Measurements from ENCODE around the gene STOX2. TPM values are rescaled to one million over a fixed set of nuclear protein-coding genes. Genes with fewer than 3 reads are reported as not detected.

STOX2 gene, protein sequence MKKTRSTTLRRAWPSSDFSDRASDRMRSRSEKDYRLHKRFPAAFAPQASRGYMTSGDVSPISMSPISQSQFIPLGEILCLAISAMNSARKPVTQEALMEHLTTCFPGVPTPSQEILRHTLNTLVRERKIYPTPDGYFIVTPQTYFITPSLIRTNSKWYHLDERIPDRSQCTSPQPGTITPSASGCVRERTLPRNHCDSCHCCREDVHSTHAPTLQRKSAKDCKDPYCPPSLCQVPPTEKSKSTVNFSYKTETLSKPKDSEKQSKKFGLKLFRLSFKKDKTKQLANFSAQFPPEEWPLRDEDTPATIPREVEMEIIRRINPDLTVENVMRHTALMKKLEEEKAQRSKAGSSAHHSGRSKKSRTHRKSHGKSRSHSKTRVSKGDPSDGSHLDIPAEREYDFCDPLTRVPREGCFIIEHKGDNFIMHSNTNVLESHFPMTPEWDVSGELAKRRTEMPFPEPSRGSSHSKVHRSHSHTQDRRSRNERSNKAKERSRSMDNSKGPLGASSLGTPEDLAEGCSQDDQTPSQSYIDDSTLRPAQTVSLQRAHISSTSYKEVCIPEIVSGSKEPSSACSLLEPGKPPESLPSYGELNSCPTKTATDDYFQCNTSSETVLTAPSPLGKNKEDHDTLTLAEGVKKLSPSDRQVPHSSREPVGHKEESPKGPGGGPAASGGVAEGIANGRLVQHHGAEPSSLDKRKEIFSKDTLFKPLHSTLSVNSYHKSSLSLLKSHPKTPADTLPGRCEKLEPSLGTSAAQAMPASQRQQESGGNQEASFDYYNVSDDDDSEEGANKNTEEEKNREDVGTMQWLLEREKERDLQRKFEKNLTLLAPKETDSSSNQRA (N-terminal part only)
- total RNA-seq (under 1 TPM in 1 of 2 donors, not detected in 1; 0.37 TPM), total RNA-seq (0 to 0.93 reads per million in 2 donors)

DNA sequence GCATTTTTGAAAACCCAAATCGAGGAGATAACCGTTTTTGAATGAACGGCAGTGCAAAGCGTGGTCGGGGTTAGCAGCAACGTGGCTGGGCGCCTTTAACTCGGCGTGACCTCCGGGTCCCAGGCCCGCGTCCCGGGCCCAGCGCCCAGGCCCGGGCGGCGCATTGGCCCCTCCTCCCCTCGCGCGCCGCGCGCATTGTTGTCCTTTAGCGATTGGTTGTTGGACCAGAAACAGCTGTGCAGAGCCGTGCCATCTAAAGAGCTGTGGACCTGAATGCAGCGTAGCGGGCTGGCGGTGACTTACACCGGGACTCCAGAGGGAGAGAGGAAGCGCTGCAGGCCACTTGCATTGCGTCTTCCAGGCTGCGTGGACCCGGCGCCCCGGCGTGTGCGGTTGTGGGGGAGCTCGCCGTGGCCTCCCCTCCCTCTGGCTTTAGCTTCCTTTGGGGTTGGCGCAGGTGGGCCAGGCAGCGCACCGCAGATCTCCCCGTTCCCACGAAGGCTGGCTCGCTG, at the start of gene STOX2:
Gene STOX2 (plus strand): TSS at position 227 of the 512 bp plus-strand sequence. CDS start 1,484 bp downstream, outside the sequence.
- ATAC-seq (no peak), DNase-seq (no peak)
- Mint-ChIP-seq H3K27me3 (peaks cover 50% of the 10 kb centered on the region), H3K4me3 (peak within 1 kb of the TSS; percentile 31), H3K4me1 (peaks cover 2% of the 10 kb centered on the region), H3K36me3 (ENCODE audit: low read depth) (peaks cover 3% of the 10 kb centered on the region), H3K27ac (no peak within 1 kb of the TSS)
- H3K9me3 ChIP-seq (ENCODE audit: control insufficient read depth, low read length, poor library complexity, severe bottlenecking): no peaks in the 10 kb centered on the region

GRCh38 chr4:183855323-183856190, 49.5 kb upstream of the STOX2 start:
- no peak overlapping the region for H3K4me3 Mint-ChIP-seq
- no peak overlapping the region for H3K27ac Mint-ChIP-seq
- H3K36me3 Mint-ChIP-seq (ENCODE audit: low read depth): no peaks in the 10 kb centered on the region
- H3K4me1 Mint-ChIP-seq: no peaks in the 10 kb centered on the region
- no peak for ATAC-seq
- no peak for DNase-seq
- H3K27me3 Mint-ChIP-seq: peaks cover 46% of the 10 kb centered on the region
- no peaks in the 10 kb centered on the region for H3K9me3 ChIP-seq (ENCODE audit: control insufficient read depth, low read length, poor library complexity, severe bottlenecking)

- H3K27me3 Mint-ChIP-seq: peaks cover 55% of the 10 kb centered on the region
Observed at GRCh38 chr4:183857040-183857439, 48.1 kb upstream of the STOX2 start.

GRCh38 chr4:183858011-183858615, 47.0 kb upstream of the STOX2 start:
- Mint-ChIP-seq H3K27ac (no peak overlapping the region), H3K4me3 (no peak overlapping the region), H3K27me3 (peaks cover 55% of the 10 kb centered on the region), H3K4me1 (no peaks in the 10 kb centered on the region), H3K36me3 (ENCODE audit: low read depth) (no peaks in the 10 kb centered on the region)
- DNase-seq (no peak), ATAC-seq (no peak)
- no peaks in the 10 kb centered on the region for H3K9me3 ChIP-seq (ENCODE audit: control insufficient read depth, low read length, poor library complexity, severe bottlenecking)

More at GRCh38 chr4:183857040-183857439, 48.1 kb upstream of the STOX2 start:
- Mint-ChIP-seq H3K4me1 (no peaks in the 10 kb centered on the region), H3K36me3 (ENCODE audit: low read depth) (no peaks in the 10 kb centered on the region), H3K4me3 (no peak overlapping the region), H3K27ac (no peak overlapping the region)
- no peaks in the 10 kb centered on the region for H3K9me3 ChIP-seq (ENCODE audit: control insufficient read depth, low read length, poor library complexity, severe bottlenecking)
- ATAC-seq (no peak), DNase-seq (no peak)

- ATAC-seq: no peak
- no peak for DNase-seq
- H3K9me3 ChIP-seq (ENCODE audit: control insufficient read depth, low read length, poor library complexity, severe bottlenecking): no peaks in the 10 kb centered on the region
- no peak overlapping the region for H3K27ac Mint-ChIP-seq
- no peak overlapping the region for H3K4me3 Mint-ChIP-seq
- H3K4me1 Mint-ChIP-seq: no peaks in the 10 kb centered on the region
- H3K36me3 Mint-ChIP-seq (ENCODE audit: low read depth): no peaks in the 10 kb centered on the region
- H3K27me3 Mint-ChIP-seq: peaks cover 59% of the 10 kb centered on the region
Observed at GRCh38 chr4:183860119-183860518, 45.0 kb upstream of the STOX2 start.

DNA sequence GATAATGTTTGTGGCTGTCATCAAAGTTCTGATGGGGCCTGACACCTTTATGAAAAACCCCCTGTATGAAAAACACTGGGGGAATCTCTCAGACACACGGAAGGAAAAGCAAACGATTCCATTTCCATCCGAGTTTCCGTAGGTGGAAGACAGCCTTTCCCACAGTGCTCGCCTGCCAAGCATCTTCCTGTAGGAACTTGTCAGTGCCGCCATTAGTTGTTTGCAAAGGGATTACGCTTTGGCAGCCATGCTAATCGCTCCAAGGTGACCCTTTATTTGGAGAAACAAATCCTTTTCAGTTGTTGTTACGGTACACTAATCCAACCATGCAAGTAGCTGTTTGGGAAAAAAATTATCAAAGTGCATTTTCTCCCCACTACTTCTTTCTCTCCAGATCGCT, 44.4 kb upstream of the STOX2 start:
- DNase-seq: no peak
- no peak overlapping the region for H3K27ac Mint-ChIP-seq
- no peak for ATAC-seq
- peaks cover 59% of the 10 kb centered on the region for H3K27me3 Mint-ChIP-seq
- H3K9me3 ChIP-seq (ENCODE audit: control insufficient read depth, low read length, poor library complexity, severe bottlenecking): no peaks in the 10 kb centered on the region
- no peak overlapping the region for H3K4me3 Mint-ChIP-seq
- no peaks in the 10 kb centered on the region for H3K36me3 Mint-ChIP-seq (ENCODE audit: low read depth)
- H3K4me1 Mint-ChIP-seq: no peaks in the 10 kb centered on the region

DNA sequence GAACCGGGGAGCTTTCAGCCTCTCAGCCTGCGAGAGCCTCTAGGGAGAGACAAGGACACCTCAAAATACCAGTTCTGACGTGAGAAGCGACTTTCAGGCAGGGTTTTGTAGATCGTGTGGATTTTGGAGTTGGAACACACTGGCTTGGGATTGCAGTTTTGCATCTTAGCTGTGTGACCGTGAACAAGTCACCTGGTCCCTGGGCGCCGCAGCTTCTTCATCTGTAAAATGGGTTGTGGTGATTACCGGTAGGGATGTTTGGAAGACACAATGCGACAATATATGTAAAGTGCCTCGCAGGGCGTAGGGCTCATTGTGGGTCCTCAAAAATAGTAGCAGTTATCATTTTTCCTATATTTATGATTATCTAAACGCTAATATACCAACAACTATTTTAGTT, 43.7 kb upstream of the STOX2 start:
- H3K9me3 ChIP-seq (ENCODE audit: control insufficient read depth, low read length, poor library complexity, severe bottlenecking): no peaks in the 10 kb centered on the region
- ATAC-seq: no peak
- DNase-seq: no peak
- Mint-ChIP-seq H3K4me1 (no peaks in the 10 kb centered on the region), H3K27ac (no peak overlapping the region), H3K27me3 (peaks cover 59% of the 10 kb centered on the region), H3K36me3 (ENCODE audit: low read depth) (no peaks in the 10 kb centered on the region), H3K4me3 (no peak overlapping the region)

GRCh38 chr4:183863155-183863825, 41.8 kb upstream of the STOX2 start:
- H3K4me1 Mint-ChIP-seq: no peaks in the 10 kb centered on the region
- no peaks in the 10 kb centered on the region for H3K9me3 ChIP-seq (ENCODE audit: control insufficient read depth, low read length, poor library complexity, severe bottlenecking)
- H3K4me3 Mint-ChIP-seq: no peak overlapping the region
- H3K27me3 Mint-ChIP-seq: peaks cover 60% of the 10 kb centered on the region
- H3K27ac Mint-ChIP-seq: no peak overlapping the region
- H3K36me3 Mint-ChIP-seq (ENCODE audit: low read depth): no peaks in the 10 kb centered on the region
- DNase-seq: no peak
- no peak for ATAC-seq

DNA sequence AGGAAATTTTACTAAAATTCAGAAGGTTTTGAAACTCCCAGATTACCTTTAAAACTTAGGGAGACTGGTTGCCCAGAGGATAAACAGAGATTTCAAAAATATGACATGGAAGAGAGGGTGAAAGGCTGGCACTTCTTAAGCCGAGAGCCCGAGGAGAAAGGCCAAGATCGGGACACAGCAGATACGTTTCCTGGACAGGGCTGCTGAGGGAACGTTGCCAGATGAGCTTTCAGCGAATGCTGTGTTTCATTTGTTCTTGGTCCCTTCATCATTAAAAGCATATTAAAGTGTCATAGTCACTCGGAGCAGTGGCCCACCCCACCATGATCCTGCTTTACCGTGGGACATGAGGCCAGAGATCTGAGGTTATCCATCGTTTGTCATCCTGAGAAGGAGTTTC, 37.9 kb upstream of the STOX2 start:
- DNase-seq (no peak), ATAC-seq (no peak)
- H3K27me3 Mint-ChIP-seq: peaks cover 45% of the 10 kb centered on the region
- no peak overlapping the region for H3K27ac Mint-ChIP-seq
- no peaks in the 10 kb centered on the region for H3K9me3 ChIP-seq (ENCODE audit: control insufficient read depth, low read length, poor library complexity, severe bottlenecking)
- H3K4me1 Mint-ChIP-seq: no peaks in the 10 kb centered on the region
- H3K4me3 Mint-ChIP-seq: no peak overlapping the region
- H3K36me3 Mint-ChIP-seq (ENCODE audit: low read depth): no peaks in the 10 kb centered on the region

DNA sequence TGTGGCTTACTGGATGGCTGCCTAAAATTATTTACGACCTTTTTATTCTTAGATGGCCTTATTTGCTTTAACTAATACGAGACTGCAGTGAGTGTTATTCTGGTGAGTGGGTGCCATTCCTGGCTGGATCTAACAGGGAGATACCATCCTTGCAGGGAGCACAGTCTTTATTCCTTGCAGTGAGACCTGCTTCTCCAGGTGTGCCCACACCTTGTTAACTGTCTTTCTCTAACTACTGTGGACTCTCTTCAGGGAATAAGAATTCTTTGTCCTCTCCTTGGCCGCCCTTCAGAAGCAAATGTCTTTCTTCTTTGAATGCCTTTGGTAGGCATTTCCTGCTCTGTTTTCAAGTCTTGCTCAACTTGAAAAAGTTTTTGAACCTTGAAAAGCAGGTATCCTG, 34.1 kb upstream of the STOX2 start:
- H3K9me3 ChIP-seq (ENCODE audit: control insufficient read depth, low read length, poor library complexity, severe bottlenecking): no peaks in the 10 kb centered on the region
- no peak overlapping the region for H3K4me3 Mint-ChIP-seq
- no peak for ATAC-seq
- H3K27ac Mint-ChIP-seq: no peak overlapping the region
- no peak for DNase-seq
- H3K36me3 Mint-ChIP-seq (ENCODE audit: low read depth): no peaks in the 10 kb centered on the region
- peaks cover 38% of the 10 kb centered on the region for H3K27me3 Mint-ChIP-seq
- H3K4me1 Mint-ChIP-seq: no peaks in the 10 kb centered on the region

GRCh38 chr4:183871581-183871980, 33.5 kb upstream of the STOX2 start:
- ATAC-seq (no peak), DNase-seq (no peak)
- H3K4me3 Mint-ChIP-seq: no peak overlapping the region
- H3K27me3 Mint-ChIP-seq: peaks cover 38% of the 10 kb centered on the region
- no peaks in the 10 kb centered on the region for H3K36me3 Mint-ChIP-seq (ENCODE audit: low read depth)
- no peak overlapping the region for H3K27ac Mint-ChIP-seq
- H3K4me1 Mint-ChIP-seq: peaks cover 3% of the 10 kb centered on the region
- H3K9me3 ChIP-seq (ENCODE audit: control insufficient read depth, low read length, poor library complexity, severe bottlenecking): no peaks in the 10 kb centered on the region

DNA sequence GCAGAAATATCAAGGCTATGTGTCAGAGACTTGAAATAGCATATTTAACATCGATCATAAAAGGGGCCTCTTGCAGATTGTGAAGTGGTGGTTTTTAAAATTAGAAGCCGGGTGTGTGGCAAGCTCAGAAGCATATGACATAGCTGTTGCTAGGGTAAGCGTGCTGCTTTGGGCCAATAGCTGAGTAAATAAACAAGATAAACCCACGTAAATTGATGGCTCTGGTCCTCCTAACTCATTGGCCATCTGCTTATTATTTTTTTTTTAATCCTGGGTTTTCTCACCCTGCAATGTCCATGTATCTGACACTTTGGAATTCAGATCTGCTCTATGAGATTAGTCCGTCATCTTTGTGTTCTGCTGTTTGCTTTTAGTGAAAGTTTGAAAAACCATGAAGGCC, 32.6 kb upstream of the STOX2 start:
- no peak for DNase-seq
- no peak for ATAC-seq
- Mint-ChIP-seq H3K4me1 (peaks cover 3% of the 10 kb centered on the region), H3K36me3 (ENCODE audit: low read depth) (no peaks in the 10 kb centered on the region), H3K27me3 (peaks cover 36% of the 10 kb centered on the region), H3K27ac (no peak overlapping the region), H3K4me3 (no peak overlapping the region)
- H3K9me3 ChIP-seq (ENCODE audit: control insufficient read depth, low read length, poor library complexity, severe bottlenecking): no peaks in the 10 kb centered on the region

Measured in T-helper 17 cell (primary cell).